ENCODE measurements around the gene GULP1.

GULP1 gene

GRCh38 chr2:188517549-188518215, 226.0 kb downstream of the GULP1 start:
- no peaks in the 10 kb centered on the region for H3K27me3 ChIP-seq (ENCODE audit: control insufficient read depth in 2 of 2, insufficient read depth in 2 of 2, low read length in 2 of 2)
- no peaks in the 10 kb centered on the region for H3K4me1 ChIP-seq (ENCODE audit: control insufficient read depth in 2 of 2, insufficient read depth in 2 of 2, low read length in 2 of 2)
- no peak overlapping the region for H3K4me3 ChIP-seq (ENCODE audit: low read length in 2 of 2)
- H3K36me3 ChIP-seq (ENCODE audit: control insufficient read depth in 2 of 2, insufficient read depth in 2 of 2, low read length in 2 of 2), result no peaks in the 10 kb centered on the region
- no peak overlapping the region for H3K27ac ChIP-seq (ENCODE audit: low read depth in 2 of 2, low read length in 2 of 2)
- H3K9ac ChIP-seq (ENCODE audit: low read depth in 1 of 2, low read length in 2 of 2), result no peak overlapping the region
- no peaks in the 10 kb centered on the region for H3K9me3 ChIP-seq (ENCODE audit: control insufficient read depth in 2 of 2, low read length in 2 of 2)

GRCh38 chr2:188518381-188518780, 226.7 kb downstream of the GULP1 start:
- Histone ChIP-seq H3K27me3 (ENCODE audit: control insufficient read depth in 2 of 2, insufficient read depth in 2 of 2, low read length in 2 of 2) (no peaks in the 10 kb centered on the region), H3K36me3 (ENCODE audit: control insufficient read depth in 2 of 2, insufficient read depth in 2 of 2, low read length in 2 of 2) (no peaks in the 10 kb centered on the region), H3K4me1 (ENCODE audit: control insufficient read depth in 2 of 2, insufficient read depth in 2 of 2, low read length in 2 of 2) (no peaks in the 10 kb centered on the region), H3K9me3 (ENCODE audit: control insufficient read depth in 2 of 2, low read length in 2 of 2) (no peaks in the 10 kb centered on the region), H3K4me3 (ENCODE audit: low read length in 2 of 2) (no peak overlapping the region), H3K27ac (ENCODE audit: low read depth in 2 of 2, low read length in 2 of 2) (no peak overlapping the region), H3K9ac (ENCODE audit: low read depth in 1 of 2, low read length in 2 of 2) (no peak overlapping the region)

- H3K27me3 ChIP-seq (ENCODE audit: control insufficient read depth in 2 of 2, insufficient read depth in 2 of 2, low read length in 2 of 2), result no peaks in the 10 kb centered on the region
- H3K9ac ChIP-seq (ENCODE audit: low read depth in 1 of 2, low read length in 2 of 2), result no peak overlapping the region
- H3K4me1 ChIP-seq (ENCODE audit: control insufficient read depth in 2 of 2, insufficient read depth in 2 of 2, low read length in 2 of 2), result no peaks in the 10 kb centered on the region
- no peaks in the 10 kb centered on the region for H3K36me3 ChIP-seq (ENCODE audit: control insufficient read depth in 2 of 2, insufficient read depth in 2 of 2, low read length in 2 of 2)
- no peak overlapping the region for H3K27ac ChIP-seq (ENCODE audit: low read depth in 2 of 2, low read length in 2 of 2)
- no peaks in the 10 kb centered on the region for H3K9me3 ChIP-seq (ENCODE audit: control insufficient read depth in 2 of 2, low read length in 2 of 2)
- H3K4me3 ChIP-seq (ENCODE audit: low read length in 2 of 2), result no peak overlapping the region
These were observed 227.5 kb downstream of the GULP1 start for GRCh38 chr2:188519136-188519535.

- H3K4me3 ChIP-seq (ENCODE audit: low read length in 2 of 2), result no peak overlapping the region
- H3K9me3 ChIP-seq (ENCODE audit: control insufficient read depth in 2 of 2, low read length in 2 of 2), result no peaks in the 10 kb centered on the region
- no peak overlapping the region for H3K9ac ChIP-seq (ENCODE audit: low read depth in 1 of 2, low read length in 2 of 2)
- no peak overlapping the region for H3K27ac ChIP-seq (ENCODE audit: low read depth in 2 of 2, low read length in 2 of 2)
- H3K36me3 ChIP-seq (ENCODE audit: control insufficient read depth in 2 of 2, insufficient read depth in 2 of 2, low read length in 2 of 2), result no peaks in the 10 kb centered on the region
- H3K4me1 ChIP-seq (ENCODE audit: control insufficient read depth in 2 of 2, insufficient read depth in 2 of 2, low read length in 2 of 2), result no peaks in the 10 kb centered on the region
- no peaks in the 10 kb centered on the region for H3K27me3 ChIP-seq (ENCODE audit: control insufficient read depth in 2 of 2, insufficient read depth in 2 of 2, low read length in 2 of 2)
These were observed 230.8 kb downstream of the GULP1 start for GRCh38 chr2:188522517-188522916.

GRCh38 chr2:188523919-188524318, 232.2 kb downstream of the GULP1 start:
- H3K9ac ChIP-seq (ENCODE audit: low read depth in 1 of 2, low read length in 2 of 2), result no peak overlapping the region
- H3K27me3 ChIP-seq (ENCODE audit: control insufficient read depth in 2 of 2, insufficient read depth in 2 of 2, low read length in 2 of 2), result no peaks in the 10 kb centered on the region
- H3K27ac ChIP-seq (ENCODE audit: low read depth in 2 of 2, low read length in 2 of 2), result no peak overlapping the region
- H3K4me3 ChIP-seq (ENCODE audit: low read length in 2 of 2), result no peak overlapping the region
- H3K36me3 ChIP-seq (ENCODE audit: control insufficient read depth in 2 of 2, insufficient read depth in 2 of 2, low read length in 2 of 2), result no peaks in the 10 kb centered on the region
- H3K4me1 ChIP-seq (ENCODE audit: control insufficient read depth in 2 of 2, insufficient read depth in 2 of 2, low read length in 2 of 2), result no peaks in the 10 kb centered on the region
- no peaks in the 10 kb centered on the region for H3K9me3 ChIP-seq (ENCODE audit: control insufficient read depth in 2 of 2, low read length in 2 of 2)

- no peaks in the 10 kb centered on the region for H3K4me1 ChIP-seq (ENCODE audit: control insufficient read depth in 2 of 2, insufficient read depth in 2 of 2, low read length in 2 of 2)
- H3K4me3 ChIP-seq (ENCODE audit: low read length in 2 of 2), result no peak overlapping the region
- H3K27me3 ChIP-seq (ENCODE audit: control insufficient read depth in 2 of 2, insufficient read depth in 2 of 2, low read length in 2 of 2), result no peaks in the 10 kb centered on the region
- no peak overlapping the region for H3K9ac ChIP-seq (ENCODE audit: low read depth in 1 of 2, low read length in 2 of 2)
- H3K9me3 ChIP-seq (ENCODE audit: control insufficient read depth in 2 of 2, low read length in 2 of 2), result no peaks in the 10 kb centered on the region
- H3K36me3 ChIP-seq (ENCODE audit: control insufficient read depth in 2 of 2, insufficient read depth in 2 of 2, low read length in 2 of 2), result no peaks in the 10 kb centered on the region
- no peak overlapping the region for H3K27ac ChIP-seq (ENCODE audit: low read depth in 2 of 2, low read length in 2 of 2)
These were observed 232.9 kb downstream of the GULP1 start for GRCh38 chr2:188524519-188525113.

GRCh38 chr2:188526701-188527100, 235.0 kb downstream of the GULP1 start:
- Histone ChIP-seq H3K4me3 (ENCODE audit: low read length in 2 of 2) (no peak overlapping the region), H3K27me3 (ENCODE audit: control insufficient read depth in 2 of 2, insufficient read depth in 2 of 2, low read length in 2 of 2) (no peaks in the 10 kb centered on the region), H3K36me3 (ENCODE audit: control insufficient read depth in 2 of 2, insufficient read depth in 2 of 2, low read length in 2 of 2) (no peaks in the 10 kb centered on the region), H3K9ac (ENCODE audit: low read depth in 1 of 2, low read length in 2 of 2) (no peak overlapping the region), H3K27ac (ENCODE audit: low read depth in 2 of 2, low read length in 2 of 2) (no peak overlapping the region), H3K9me3 (ENCODE audit: control insufficient read depth in 2 of 2, low read length in 2 of 2) (no peaks in the 10 kb centered on the region), H3K4me1 (ENCODE audit: control insufficient read depth in 2 of 2, insufficient read depth in 2 of 2, low read length in 2 of 2) (no peaks in the 10 kb centered on the region)

- Histone ChIP-seq H3K9ac (ENCODE audit: low read depth in 1 of 2, low read length in 2 of 2) (no peak overlapping the region), H3K4me1 (ENCODE audit: control insufficient read depth in 2 of 2, insufficient read depth in 2 of 2, low read length in 2 of 2) (no peaks in the 10 kb centered on the region), H3K27me3 (ENCODE audit: control insufficient read depth in 2 of 2, insufficient read depth in 2 of 2, low read length in 2 of 2) (no peaks in the 10 kb centered on the region), H3K4me3 (ENCODE audit: low read length in 2 of 2) (no peak overlapping the region), H3K36me3 (ENCODE audit: control insufficient read depth in 2 of 2, insufficient read depth in 2 of 2, low read length in 2 of 2) (no peaks in the 10 kb centered on the region), H3K9me3 (ENCODE audit: control insufficient read depth in 2 of 2, low read length in 2 of 2) (no peaks in the 10 kb centered on the region), H3K27ac (ENCODE audit: low read depth in 2 of 2, low read length in 2 of 2) (no peak overlapping the region)
These were observed 235.5 kb downstream of the GULP1 start for GRCh38 chr2:188527141-188527540.

GRCh38 chr2:188527581-188527993, 235.9 kb downstream of the GULP1 start:
- Histone ChIP-seq H3K4me1 (ENCODE audit: control insufficient read depth in 2 of 2, insufficient read depth in 2 of 2, low read length in 2 of 2) (no peaks in the 10 kb centered on the region), H3K36me3 (ENCODE audit: control insufficient read depth in 2 of 2, insufficient read depth in 2 of 2, low read length in 2 of 2) (no peaks in the 10 kb centered on the region), H3K27ac (ENCODE audit: low read depth in 2 of 2, low read length in 2 of 2) (no peak overlapping the region), H3K9ac (ENCODE audit: low read depth in 1 of 2, low read length in 2 of 2) (no peak overlapping the region), H3K27me3 (ENCODE audit: control insufficient read depth in 2 of 2, insufficient read depth in 2 of 2, low read length in 2 of 2) (no peaks in the 10 kb centered on the region), H3K9me3 (ENCODE audit: control insufficient read depth in 2 of 2, low read length in 2 of 2) (no peaks in the 10 kb centered on the region), H3K4me3 (ENCODE audit: low read length in 2 of 2) (no peak overlapping the region)

- no peaks in the 10 kb centered on the region for H3K36me3 ChIP-seq (ENCODE audit: control insufficient read depth in 2 of 2, insufficient read depth in 2 of 2, low read length in 2 of 2)
- H3K4me3 ChIP-seq (ENCODE audit: low read length in 2 of 2), result no peak overlapping the region
- H3K4me1 ChIP-seq (ENCODE audit: control insufficient read depth in 2 of 2, insufficient read depth in 2 of 2, low read length in 2 of 2), result no peaks in the 10 kb centered on the region
- H3K9me3 ChIP-seq (ENCODE audit: control insufficient read depth in 2 of 2, low read length in 2 of 2), result no peaks in the 10 kb centered on the region
- H3K27me3 ChIP-seq (ENCODE audit: control insufficient read depth in 2 of 2, insufficient read depth in 2 of 2, low read length in 2 of 2), result no peaks in the 10 kb centered on the region
- no peak overlapping the region for H3K27ac ChIP-seq (ENCODE audit: low read depth in 2 of 2, low read length in 2 of 2)
- H3K9ac ChIP-seq (ENCODE audit: low read depth in 1 of 2, low read length in 2 of 2), result no peak overlapping the region
These were observed 238.0 kb downstream of the GULP1 start for GRCh38 chr2:188529710-188530109.
